Adrenal gland (tissue), 12 donors: ENCODE measurements around the gene RALGAPA2. TPM values are rescaled to one million over a fixed set of nuclear protein-coding genes. Genes with fewer than 3 reads are reported as not detected.
A peak's percentile ranks its signal among the peaks of the same experiment; 100 is the strongest.

Experiments used
- DNase-seq, 7 donors: peaks; one replicate each; pipeline ENCODE4 v3.0.0-alpha.2; 2019 to 2020
- H3K27ac ChIP-seq, 5 donors: fragments of 200-600 bp; sonication (generic) in 4 of 5; 1 replicate in 3 of 5; 2 replicates in 2 of 5; pipeline versions ENCODE4 v1.5.1 to v1.8.0; 2016 to 2020; ENCODE audit warnings: mild to moderate bottlenecking in 1 of 5
- H3K27me3 ChIP-seq: fragments of 200-600 bp; 2 replicates; pipeline ENCODE4 v1.8.0; 2021
- H3K36me3 ChIP-seq, 2 donors: fragments of 200-600 bp; replicated peaks in 1 of 2; 1 replicate in 1 of 2; 2 replicates in 1 of 2; pipeline versions ENCODE4 v1.5.1 to v1.8.0; 2018 to 2022
- H3K4me1 ChIP-seq, 2 donors: fragments of 200-600 bp; replicated peaks in 1 of 2; 1 replicate in 1 of 2; 2 replicates in 1 of 2; pipeline versions ENCODE4 v1.5.1 to v1.8.0; 2018 to 2021
- H3K4me3 ChIP-seq, 4 donors: fragments of 200-600 bp; sonication (generic) in 3 of 4; one replicate each; pipeline ENCODE4 v1.5.1; 2016 to 2018
- H3K9me3 ChIP-seq, 3 donors: fragments of 200-600 bp; sonication (generic) in 1 of 3; replicated peaks in 1 of 3; 1 replicate in 2 of 3; 2 replicates in 1 of 3; pipeline versions ENCODE4 v1.5.1 to v1.8.0; 2016 to 2021
- CTCF ChIP-seq, 6 experiments: fragments of 450-650 bp in 4 of 6; fragments of 200-600 bp in 2 of 6; sonication (generic) in 1 of 6; IDR thresholded peaks; 1 replicate in 5 of 6; 2 replicates in 1 of 6; pipeline versions ENCODE4 v1.5.1 to v1.8.0; 2016 to 2021; ENCODE audit warnings: antibody characterized with exemption in 6 of 6, mild to moderate bottlenecking in 2 of 6, moderate library complexity in 1 of 6
- POLR2A ChIP-seq, 2 donors: fragments of 450-650 bp; IDR thresholded peaks; one replicate each; pipeline ENCODE4 v1.6.1; 2017; ENCODE audit warnings: antibody characterized with exemption in 2 of 2, mild to moderate bottlenecking in 2 of 2, moderate library complexity in 1 of 2
- WGBS, 4 donors: extraction: QIAGEN DNeasy Blood & Tissue Kit in 2 of 4; methylation state at CpG; one replicate each; pipeline versions ENCODE4 v1.1.5 to v1.1.7; 2013 to 2017; 5-methylcytosine and 5-hydroxymethylcytosine counted together
- intact Hi-C, 2 donors: fragments of 100-400 bp; cut with DNase I; formaldehyde crosslinking; loops; one replicate each; pipeline versions ENCODE4 v1.14.1 to v1.15.0; 2022 to 2023
- polyA plus RNA-seq, 3 donors: library from polyadenylated mRNA; stranded (reverse); fragments of 200-250 nt in 2 of 3; fragments of 350-450 nt in 1 of 3; fragmentation: Illumina TruSeq in 1 of 3; extraction: RNeasy Lipid Tissue Mini Kit (QIAGEN cat#74804) in 1 of 3; gene quantifications; one replicate each; pipeline ENCODE4 v1.2.3, GENCODE V29; 2013 to 2014
- total RNA-seq, 9 donors: library from RNA; depleted of rRNA in 4 of 9; stranded (reverse); fragments of >200 nt in 4 of 9; fragments of 120-200 nt in 1 of 9; fragmentation: NEBNext Ultra II Directional in 1 of 9; extraction: Animal tissue kit (Norgen Biotek cat#: 25700) in 1 of 9; gene quantifications; one replicate each; pipeline versions ENCODE4 v1.1.0 to v1.2.4, GENCODE V29; 2013 to 2023
- donor health status: healthy with polysubstance abuse.
- donor health status: Bipolar disorder and iron deficiency.
- donor health status: DM: yes; HTN: yes; CAD: no.
- donor health status: DM: no; HTN: no; CAD: no.
- donor health status: DM: no; HTN: no; CAD: no.
- donor health status: DM: yes; HTN: yes; CAD: no.

RALGAPA2 gene
- total and polyA plus RNA-seq, 12 donors: 3.7 to 39.6 (median 20.7) TPM

GRCh38 chr20:20410678-20411077, 301.8 kb downstream of the RALGAPA2 start:
- TF ChIP-seq CTCF (IDR thresholded peaks at IDR 0.05) (no peak), POLR2A (IDR thresholded peaks at IDR 0.05) (no peak)
- Histone ChIP-seq H3K36me3 (no peaks in the 10 kb centered on the region), H3K27ac (no peak overlapping the region), H3K27me3 (no peaks in the 10 kb centered on the region), H3K4me3 (no peak overlapping the region), H3K4me1 (peaks cover 0 to 5% of the 10 kb centered on the region in 2 donors), H3K9me3 (no peaks in the 10 kb centered on the region)
- 50 to 54% (median 53%) methylated on average over 6 of the region's 6 CpGs for WGBS, 4 donors
- DNase-seq: peak in 6 of 7 donors; percentile 29 to 80 (median 49)
- intact Hi-C loops: no loop called here

- DNase-seq: no peak
- no peak for TF ChIP-seq CTCF (IDR thresholded peaks at IDR 0.05)
- TF ChIP-seq POLR2A (IDR thresholded peaks at IDR 0.05): no peak
Observed at GRCh38 chr20:20409331-20409730, 303.1 kb downstream of the RALGAPA2 start.

GRCh38 chr20:20407891-20408805, 304.3 kb downstream of the RALGAPA2 start:
- Histone ChIP-seq H3K9me3 (no peaks in the 10 kb centered on the region), H3K27me3 (no peaks in the 10 kb centered on the region), H3K36me3 (no peaks in the 10 kb centered on the region), H3K27ac (no peak overlapping the region), H3K4me3 (no peak overlapping the region), H3K4me1 (peaks cover 0 to 5% of the 10 kb centered on the region in 2 donors)
- intact Hi-C loops: no loop called here
- no peak for DNase-seq
- 72 to 74% (median 73%) methylated on average over 6 of the region's 6 CpGs for WGBS, 4 donors
- TF ChIP-seq CTCF (IDR thresholded peaks at IDR 0.05) (no peak), POLR2A (IDR thresholded peaks at IDR 0.05) (no peak)

More at GRCh38 chr20:20409331-20409730, 303.1 kb downstream of the RALGAPA2 start:
- 95 to 100% (median 98%) methylated on average over 4 of the region's 4 CpGs for WGBS, 4 donors
- no peak overlapping the region for H3K4me3 ChIP-seq
- intact Hi-C loops: no loop called here
- no peaks in the 10 kb centered on the region for H3K36me3 ChIP-seq
- H3K4me1 ChIP-seq: peaks cover 0 to 5% of the 10 kb centered on the region in 2 donors
- no peaks in the 10 kb centered on the region for H3K27me3 ChIP-seq
- no peak overlapping the region for H3K27ac ChIP-seq
- H3K9me3 ChIP-seq: no peaks in the 10 kb centered on the region

GRCh38 chr20:20406306-20406705, 306.1 kb downstream of the RALGAPA2 start:
- Histone ChIP-seq H3K4me1 (peaks cover 0 to 5% of the 10 kb centered on the region in 2 donors), H3K4me3 (no peak overlapping the region), H3K27me3 (no peaks in the 10 kb centered on the region), H3K9me3 (no peaks in the 10 kb centered on the region), H3K36me3 (no peaks in the 10 kb centered on the region), H3K27ac (no peak overlapping the region)
- no peak for TF ChIP-seq CTCF (IDR thresholded peaks at IDR 0.05)
- no peak for TF ChIP-seq POLR2A (IDR thresholded peaks at IDR 0.05)
- 93 to 96% (median 95%) methylated on average over 2 of the region's 2 CpGs for WGBS, 4 donors
- intact Hi-C loops: no loop called here
- no peak for DNase-seq
